Measurements from ENCODE around the gene ERFL. TPM values are rescaled to one million over a fixed set of nuclear protein-coding genes. Genes with fewer than 3 reads are reported as not detected.

Gene ERFL
- total RNA-seq, 2 experiments from 2014 or later: 1.1 to 1.2 TPM

- Mint-ChIP-seq H3K27ac (no peak overlapping the region), H3K27me3 (no peaks in the 10 kb centered on the region), H3K4me1 (peaks cover 29% of the 10 kb centered on the region), H3K4me3 (no peak overlapping the region), H3K9me3 (no peaks in the 10 kb centered on the region), H3K36me3 (peaks cover 28% of the 10 kb centered on the region)
- no peak for DNase-seq
These were observed 22.8 kb downstream of the ERFL start for GRCh38 chr19:41905273-41906002.

GRCh38 chr19:41904118-41904870 lies 24.0 kb downstream of the ERFL start:
- peak overlapping the region; percentile 69 for H3K27ac Mint-ChIP-seq
- peaks cover 35% of the 10 kb centered on the region for H3K36me3 Mint-ChIP-seq
- H3K4me1 Mint-ChIP-seq: peaks cover 36% of the 10 kb centered on the region
- DNase-seq: no peak
- H3K4me3 Mint-ChIP-seq: no peak overlapping the region
- H3K9me3 Mint-ChIP-seq: no peaks in the 10 kb centered on the region
- no peaks in the 10 kb centered on the region for H3K27me3 Mint-ChIP-seq

- H3K36me3 Mint-ChIP-seq: peaks cover 42% of the 10 kb centered on the region
- no peaks in the 10 kb centered on the region for H3K9me3 Mint-ChIP-seq
- no peak overlapping the region for H3K4me3 Mint-ChIP-seq
- H3K27ac Mint-ChIP-seq: no peak overlapping the region
- H3K4me1 Mint-ChIP-seq: peaks cover 39% of the 10 kb centered on the region
- no peaks in the 10 kb centered on the region for H3K27me3 Mint-ChIP-seq
- no peak for DNase-seq
These were observed 24.9 kb downstream of the ERFL start for GRCh38 chr19:41903193-41903953.

GRCh38 chr19:41902594-41902993 lies 25.7 kb downstream of the ERFL start:
- Mint-ChIP-seq H3K4me1 (peaks cover 44% of the 10 kb centered on the region), H3K27me3 (no peaks in the 10 kb centered on the region), H3K4me3 (no peak overlapping the region), H3K27ac (no peak overlapping the region), H3K9me3 (no peaks in the 10 kb centered on the region), H3K36me3 (peaks cover 46% of the 10 kb centered on the region)
- DNase-seq: no peak

GRCh38 chr19:41901707-41902360 lies 26.4 kb downstream of the ERFL start:
- H3K36me3 Mint-ChIP-seq: peaks cover 48% of the 10 kb centered on the region
- no peak overlapping the region for H3K4me3 Mint-ChIP-seq
- H3K9me3 Mint-ChIP-seq: no peaks in the 10 kb centered on the region
- no peak for DNase-seq
- peak overlapping the region; percentile 52 for H3K27ac Mint-ChIP-seq
- no peaks in the 10 kb centered on the region for H3K27me3 Mint-ChIP-seq
- H3K4me1 Mint-ChIP-seq: peaks cover 45% of the 10 kb centered on the region

GRCh38 chr19:41898235-41898634 lies 30.0 kb downstream of the ERFL start:
- no peaks in the 10 kb centered on the region for H3K9me3 Mint-ChIP-seq
- peaks cover 44% of the 10 kb centered on the region for H3K36me3 Mint-ChIP-seq
- peak overlapping the region; percentile 47 for H3K27ac Mint-ChIP-seq
- H3K4me1 Mint-ChIP-seq: peaks cover 47% of the 10 kb centered on the region
- H3K27me3 Mint-ChIP-seq: no peaks in the 10 kb centered on the region
- no peak overlapping the region for H3K4me3 Mint-ChIP-seq
- no peak for DNase-seq

GRCh38 chr19:41897820-41898219 lies 30.4 kb downstream of the ERFL start:
- no peak for DNase-seq
- Mint-ChIP-seq H3K4me1 (peaks cover 50% of the 10 kb centered on the region), H3K36me3 (peaks cover 46% of the 10 kb centered on the region), H3K4me3 (no peak overlapping the region), H3K27me3 (no peaks in the 10 kb centered on the region), H3K27ac (peak overlapping the region; percentile 75), H3K9me3 (no peaks in the 10 kb centered on the region)

GRCh38 chr19:41897181-41897580 lies 31.1 kb downstream of the ERFL start:
- no peak for DNase-seq
- H3K4me1 Mint-ChIP-seq: peaks cover 50% of the 10 kb centered on the region
- H3K27ac Mint-ChIP-seq: peak overlapping the region; percentile 75
- H3K4me3 Mint-ChIP-seq: no peak overlapping the region
- peaks cover 45% of the 10 kb centered on the region for H3K36me3 Mint-ChIP-seq
- no peaks in the 10 kb centered on the region for H3K27me3 Mint-ChIP-seq
- H3K9me3 Mint-ChIP-seq: no peaks in the 10 kb centered on the region

- Mint-ChIP-seq H3K27ac (peak overlapping the region; percentile 90), H3K9me3 (no peaks in the 10 kb centered on the region), H3K27me3 (no peaks in the 10 kb centered on the region), H3K4me3 (peak overlapping the region; percentile 29), H3K4me1 (peaks cover 47% of the 10 kb centered on the region), H3K36me3 (peaks cover 44% of the 10 kb centered on the region)
- no peak for DNase-seq
These were observed 31.7 kb downstream of the ERFL start for GRCh38 chr19:41896581-41896942.

GRCh38 chr19:41895745-41896580 lies 32.3 kb downstream of the ERFL start:
- Mint-ChIP-seq H3K9me3 (no peaks in the 10 kb centered on the region), H3K36me3 (peaks cover 46% of the 10 kb centered on the region), H3K27me3 (no peaks in the 10 kb centered on the region), H3K4me3 (peak overlapping the region; percentile 29), H3K4me1 (peaks cover 49% of the 10 kb centered on the region), H3K27ac (peak overlapping the region; percentile 90)
- DNase-seq: no peak

GRCh38 chr19:41894350-41894749 lies 33.9 kb downstream of the ERFL start:
- Mint-ChIP-seq H3K27ac (peak overlapping the region; percentile 77), H3K4me3 (no peak overlapping the region), H3K36me3 (peaks cover 45% of the 10 kb centered on the region)

GRCh38 chr19:41893899-41894298 lies 34.4 kb downstream of the ERFL start:
- Mint-ChIP-seq H3K9me3 (no peaks in the 10 kb centered on the region), H3K27me3 (no peaks in the 10 kb centered on the region), H3K27ac (peak overlapping the region; percentile 77), H3K4me3 (no peak overlapping the region), H3K4me1 (peaks cover 47% of the 10 kb centered on the region), H3K36me3 (peaks cover 46% of the 10 kb centered on the region)
- DNase-seq: no peak

More at GRCh38 chr19:41894350-41894749, 33.9 kb downstream of the ERFL start:
- H3K4me1 Mint-ChIP-seq: peaks cover 46% of the 10 kb centered on the region
- H3K9me3 Mint-ChIP-seq: no peaks in the 10 kb centered on the region
- no peaks in the 10 kb centered on the region for H3K27me3 Mint-ChIP-seq
- no peak for DNase-seq

GRCh38 chr19:41892173-41892902 lies 35.9 kb downstream of the ERFL start:
- Mint-ChIP-seq H3K27me3 (no peaks in the 10 kb centered on the region), H3K36me3 (peaks cover 45% of the 10 kb centered on the region), H3K27ac (peak overlapping the region; percentile 78), H3K9me3 (no peaks in the 10 kb centered on the region), H3K4me3 (no peak overlapping the region), H3K4me1 (peaks cover 51% of the 10 kb centered on the region)
- DNase-seq: no peak

Measured in activated naive CD8-positive, alpha-beta T cell treated with anti-CD3 and anti-CD28 coated beads for 36 hours (primary cell).